PFSK-1 (cell line): Measurements from ENCODE around the gene MBOAT2.

Source experiments
- FOXP2 ChIP-seq: optimal IDR thresholded peaks from 2 replicates; pipeline ENCODE3; 2011; ENCODE audit warnings: borderline replicate concordance, control low read depth, inconsistent platforms; ENCODE audit not compliant: insufficient read depth; ENCODE audit errors: extremely low read length, extremely low read depth
- POLR2AphosphoS5 ChIP-seq: IDR thresholded peaks from 2 replicates; pipeline ENCODE4 v1.6.1; 2012; ENCODE audit warnings: low read depth, mild to moderate bottlenecking, control low read depth, low read length, moderate library complexity
- REST ChIP-seq, 2 experiments: IDR thresholded peaks; 2 replicates each; pipeline versions ENCODE4 v1.6.1 to v1.8.0; 2011 to 2012; ENCODE audit warnings: low read depth in 2 of 2, low read length in 2 of 2, control low read depth in 1 of 2, inconsistent platforms in 1 of 2, mild to moderate bottlenecking in 1 of 2, moderate library complexity in 1 of 2; ENCODE audit not compliant: insufficient read depth in 1 of 2
- SIN3A ChIP-seq: IDR thresholded peaks from 2 replicates; pipeline ENCODE4 v1.6.1; 2012; ENCODE audit warnings: mild to moderate bottlenecking, low read length, moderate library complexity, borderline replicate concordance; ENCODE audit not compliant: insufficient read depth
- TAF1 ChIP-seq: IDR thresholded peaks from 2 replicates; pipeline ENCODE4 v1.6.1; 2012; ENCODE audit warnings: low read length, control low read depth, borderline replicate concordance; ENCODE audit not compliant: insufficient read depth

Gene MBOAT2

GRCh38 chr2:9008951-9009664, 5.6 kb upstream of the MBOAT2 start:
- TF ChIP-seq POLR2AphosphoS5 (no peak), REST (IDR thresholded peaks at IDR 0.05; ENCODE audit: insufficient read depth in 1 of 2, low read depth in 2 of 2, low read length in 2 of 2) (no peak), SIN3A (no peak)

- TF ChIP-seq FOXP2, result no peak
- no peak for TF ChIP-seq REST (IDR thresholded peaks at IDR 0.05; ENCODE audit: insufficient read depth in 1 of 2, low read depth in 2 of 2, low read length in 2 of 2)
- TF ChIP-seq TAF1, result no peak
- no peak for TF ChIP-seq SIN3A
- no peak for TF ChIP-seq POLR2AphosphoS5
Observed at GRCh38 chr2:9006368-9006767, 2.9 kb upstream of the MBOAT2 start.

- TF ChIP-seq TAF1 (no peak), REST (IDR thresholded peaks at IDR 0.05; ENCODE audit: insufficient read depth in 1 of 2, low read depth in 2 of 2, low read length in 2 of 2) (no peak), FOXP2 (no peak), POLR2AphosphoS5 (no peak), SIN3A (no peak)
Observed at GRCh38 chr2:9004338-9005204, 1.1 kb upstream of the MBOAT2 start.

GRCh38 chr2:9003366-9003615, 193 bp downstream of the MBOAT2 start:
- no peak for TF ChIP-seq SIN3A

GRCh38 chr2:9002637-9003365, 683 bp downstream of the MBOAT2 start:
- TF ChIP-seq REST (IDR thresholded peaks at IDR 0.05; ENCODE audit: insufficient read depth in 1 of 2, low read depth in 2 of 2, low read length in 2 of 2) (no peak), FOXP2 (no peak), POLR2AphosphoS5 (no peak), SIN3A (no peak), TAF1 (no peak)
